WTC11 (cell line): ENCODE data around the gene MRPL20. TPM values are rescaled to one million over a fixed set of nuclear protein-coding genes. Genes with fewer than 3 reads are reported as not detected.

ENCODE experiments used
- ATAC-seq: fragments of 200-7000 bp; cut with Tn5 transposase; 2 replicates; pipeline ENCODE4 v1.10.0; 2021; ENCODE audit warnings: mild to moderate bottlenecking, moderate library complexity
- CTCF ChIA-PET: fragments of 300-600 bp; sonication (Branson Sonifier 250); formaldehyde crosslinking; loops from one replicate; lab custom pipeline; 2021; ENCODE audit warnings: antibody characterized with exemption; lab: Charles Lee
- POLR2A ChIA-PET: fragments of 350-600 bp; sonication (Branson Sonifier 250); formaldehyde crosslinking; loops from one replicate; lab custom pipeline; 2021; ENCODE audit warnings: antibody characterized with exemption; lab: Charles Lee
- DNase-seq: peaks from one replicate; pipeline ENCODE4 v3.0.0; 2021; ENCODE audit warnings: low spot score
- H3K27ac Mint-ChIP-seq: 2 replicates; pipeline ENCODE4 v1.8.0; 2021; ENCODE audit warnings: mixed read lengths
- H3K27me3 Mint-ChIP-seq: 2 replicates; pipeline ENCODE4 v1.8.0; 2021; ENCODE audit warnings: low read depth, mild to moderate bottlenecking, moderate library complexity, mixed read lengths
- H3K36me3 Mint-ChIP-seq: 2 replicates; pipeline ENCODE4 v1.8.0; 2021; ENCODE audit warnings: mixed read lengths
- H3K4me1 Mint-ChIP-seq: 2 replicates; pipeline ENCODE4 v1.8.0; 2022; ENCODE audit warnings: mixed read lengths
- H3K4me3 Mint-ChIP-seq: 2 replicates; pipeline ENCODE4 v1.8.0; 2021; ENCODE audit warnings: mild to moderate bottlenecking, moderate library complexity, mixed read lengths
- H3K9me3 Mint-ChIP-seq: 2 replicates; pipeline ENCODE4 v1.8.0; 2021; ENCODE audit warnings: mixed read lengths
- AFF4 ChIP-seq: sonication (generic); formaldehyde crosslinking; IDR thresholded peaks from 2 replicates; pipeline ENCODE4 v1.8.1; 2023; ENCODE audit warnings: mild to moderate bottlenecking, missing genetic modification reagents, borderline replicate concordance
- EMX1 ChIP-seq: fragments of 250-450 bp; sonication (Bioruptor Pico); IDR thresholded peaks from 2 replicates; pipeline ENCODE4 v1.8.0; 2021; ENCODE audit warnings: mild to moderate bottlenecking
- FOXJ3 ChIP-seq: sonication (generic); formaldehyde crosslinking; IDR thresholded peaks from 2 replicates; pipeline ENCODE4 v1.9.0; 2021; ENCODE audit warnings: missing genetic modification reagents, mild to moderate bottlenecking, borderline replicate concordance
- FOXP1 ChIP-seq: sonication (generic); formaldehyde crosslinking; IDR thresholded peaks from 2 replicates; pipeline ENCODE4 v1.8.0; 2022; ENCODE audit warnings: missing genetic modification reagents, mild to moderate bottlenecking, moderate library complexity, borderline replicate concordance
- FOXP4 ChIP-seq: sonication (generic); formaldehyde crosslinking; IDR thresholded peaks from 2 replicates; pipeline ENCODE4 v1.8.0; 2022; ENCODE audit warnings: mild to moderate bottlenecking, missing genetic modification reagents
- GTF2I ChIP-seq: fragments of 250-450 bp; sonication (Bioruptor Pico); conservative IDR thresholded peaks from 2 replicates; pipeline ENCODE4 v1.4.0; 2021; ENCODE audit warnings: mild to moderate bottlenecking
- JAZF1 ChIP-seq: fragments of 250-450 bp; sonication (Bioruptor Pico); IDR thresholded peaks from 2 replicates; pipeline ENCODE4 v1.9.0; 2021; ENCODE audit warnings: moderate library complexity, mild to moderate bottlenecking, inconsistent platforms
- RORB ChIP-seq: fragments of 250-450 bp; sonication (Bioruptor Pico); IDR thresholded peaks from 2 replicates; pipeline ENCODE4 v1.9.0; 2021; ENCODE audit warnings: mild to moderate bottlenecking
- ZMAT4 ChIP-seq: fragments of 250-450 bp; sonication (Bioruptor Pico); IDR thresholded peaks from 2 replicates; pipeline ENCODE4 v1.9.0; 2021; ENCODE audit warnings: mild to moderate bottlenecking
- ZNF138 ChIP-seq: sonication (generic); formaldehyde crosslinking; conservative IDR thresholded peaks from 2 replicates; pipeline ENCODE4 v1.8.1; 2022; ENCODE audit warnings: mild to moderate bottlenecking, moderate library complexity, missing genetic modification reagents
- ZNF512 ChIP-seq: sonication (generic); formaldehyde crosslinking; IDR thresholded peaks from 2 replicates; pipeline ENCODE4 v1.8.1; 2022; ENCODE audit warnings: missing genetic modification reagents, borderline replicate concordance
- total RNA-seq: library from RNA; stranded (reverse); gene quantifications from 3 replicates; pipeline ENCODE4 v1.2.3, GENCODE V29; 2021
- TF ChIP-seq, protein P1 (sequence below): fragments of 250-450 bp; sonication (Bioruptor Pico); IDR thresholded peaks from 2 replicates; pipeline ENCODE4 v1.9.0; 2021; ENCODE audit warnings: mild to moderate bottlenecking, borderline replicate concordance
- TF ChIP-seq, protein P2 (sequence below): fragments of 250-450 bp; sonication (Bioruptor Pico); IDR thresholded peaks from 2 replicates; pipeline ENCODE4 v1.9.0; 2021; ENCODE audit warnings: mild to moderate bottlenecking
- TF ChIP-seq, protein P3 (sequence below): fragments of 250-450 bp; sonication (Bioruptor Pico); IDR thresholded peaks from 2 replicates; pipeline ENCODE4 v2.1.2; 2022; ENCODE audit warnings: mild to moderate bottlenecking, moderate library complexity
- TF ChIP-seq, protein P4 (sequence below): sonication (generic); formaldehyde crosslinking; IDR thresholded peaks from 2 replicates; pipeline ENCODE4 v1.8.1; 2023; ENCODE audit warnings: mild to moderate bottlenecking, moderate library complexity, missing genetic modification reagents

Gene MRPL20
- total RNA-seq, 1 experiment from 2014 or later = 156 TPM

DNA sequence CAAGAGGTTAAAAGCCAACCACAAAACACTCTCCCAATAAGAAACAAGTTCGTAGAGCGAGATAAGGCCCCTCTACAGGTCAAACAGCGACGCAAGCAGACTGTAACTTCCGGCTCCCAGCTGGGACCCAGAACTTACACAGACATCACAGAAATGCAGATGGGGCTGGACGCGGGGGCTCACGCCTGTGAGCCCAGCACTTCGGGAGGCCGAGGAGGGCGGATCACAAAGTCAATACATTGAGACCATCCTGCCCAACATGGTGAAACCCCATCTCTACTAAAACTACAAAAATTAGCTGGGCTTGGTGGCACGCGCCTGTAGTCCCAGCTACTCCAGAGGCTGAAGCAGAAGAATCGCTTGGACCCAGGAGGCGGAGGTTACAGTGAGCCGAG lies 19.0 kb downstream of the MRPL20 start (continued):
- TF ChIP-seq AFF4 = no peak

- ATAC-seq = no peak
- H3K27ac Mint-ChIP-seq = no peak overlapping the region
- H3K9me3 Mint-ChIP-seq = no peaks in the 10 kb centered on the region
- POLR2A ChIA-PET = no interaction called here
- CTCF ChIA-PET = interaction anchor here (2.2 kb wide), 1 partner anchor 15 kb away, joined by 9 read pairs; no protein-coding TSS in a partner anchor
- no peak overlapping the region for H3K4me3 Mint-ChIP-seq
- H3K4me1 Mint-ChIP-seq = no peaks in the 10 kb centered on the region
- DNase-seq = no peak
- peaks cover 73% of the 10 kb centered on the region for H3K36me3 Mint-ChIP-seq
- no peaks in the 10 kb centered on the region for H3K27me3 Mint-ChIP-seq
- TF ChIP-seq EMX1 (CRISPR knock-in tag) (no peak), JAZF1 (CRISPR knock-in tag) (no peak), GTF2I (CRISPR knock-in tag) (no peak), FOXJ3 (CRISPR knock-in tag) (no peak), FOXP4 (CRISPR knock-in tag) (no peak), RORB (CRISPR knock-in tag) (no peak), ZMAT4 (no peak), FOXP1 (CRISPR knock-in tag) (no peak), ZNF138 (CRISPR knock-in tag) (no peak), ZNF512 (CRISPR knock-in tag) (no peak)
- TF ChIP-seq, protein P1, sequence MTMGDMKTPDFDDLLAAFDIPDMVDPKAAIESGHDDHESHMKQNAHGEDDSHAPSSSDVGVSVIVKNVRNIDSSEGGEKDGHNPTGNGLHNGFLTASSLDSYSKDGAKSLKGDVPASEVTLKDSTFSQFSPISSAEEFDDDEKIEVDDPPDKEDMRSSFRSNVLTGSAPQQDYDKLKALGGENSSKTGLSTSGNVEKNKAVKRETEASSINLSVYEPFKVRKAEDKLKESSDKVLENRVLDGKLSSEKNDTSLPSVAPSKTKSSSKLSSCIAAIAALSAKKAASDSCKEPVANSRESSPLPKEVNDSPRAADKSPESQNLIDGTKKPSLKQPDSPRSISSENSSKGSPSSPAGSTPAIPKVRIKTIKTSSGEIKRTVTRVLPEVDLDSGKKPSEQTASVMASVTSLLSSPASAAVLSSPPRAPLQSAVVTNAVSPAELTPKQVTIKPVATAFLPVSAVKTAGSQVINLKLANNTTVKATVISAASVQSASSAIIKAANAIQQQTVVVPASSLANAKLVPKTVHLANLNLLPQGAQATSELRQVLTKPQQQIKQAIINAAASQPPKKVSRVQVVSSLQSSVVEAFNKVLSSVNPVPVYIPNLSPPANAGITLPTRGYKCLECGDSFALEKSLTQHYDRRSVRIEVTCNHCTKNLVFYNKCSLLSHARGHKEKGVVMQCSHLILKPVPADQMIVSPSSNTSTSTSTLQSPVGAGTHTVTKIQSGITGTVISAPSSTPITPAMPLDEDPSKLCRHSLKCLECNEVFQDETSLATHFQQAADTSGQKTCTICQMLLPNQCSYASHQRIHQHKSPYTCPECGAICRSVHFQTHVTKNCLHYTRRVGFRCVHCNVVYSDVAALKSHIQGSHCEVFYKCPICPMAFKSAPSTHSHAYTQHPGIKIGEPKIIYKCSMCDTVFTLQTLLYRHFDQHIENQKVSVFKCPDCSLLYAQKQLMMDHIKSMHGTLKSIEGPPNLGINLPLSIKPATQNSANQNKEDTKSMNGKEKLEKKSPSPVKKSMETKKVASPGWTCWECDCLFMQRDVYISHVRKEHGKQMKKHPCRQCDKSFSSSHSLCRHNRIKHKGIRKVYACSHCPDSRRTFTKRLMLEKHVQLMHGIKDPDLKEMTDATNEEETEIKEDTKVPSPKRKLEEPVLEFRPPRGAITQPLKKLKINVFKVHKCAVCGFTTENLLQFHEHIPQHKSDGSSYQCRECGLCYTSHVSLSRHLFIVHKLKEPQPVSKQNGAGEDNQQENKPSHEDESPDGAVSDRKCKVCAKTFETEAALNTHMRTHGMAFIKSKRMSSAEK (CRISPR knock-in tag) = no peak
- TF ChIP-seq, protein P2, sequence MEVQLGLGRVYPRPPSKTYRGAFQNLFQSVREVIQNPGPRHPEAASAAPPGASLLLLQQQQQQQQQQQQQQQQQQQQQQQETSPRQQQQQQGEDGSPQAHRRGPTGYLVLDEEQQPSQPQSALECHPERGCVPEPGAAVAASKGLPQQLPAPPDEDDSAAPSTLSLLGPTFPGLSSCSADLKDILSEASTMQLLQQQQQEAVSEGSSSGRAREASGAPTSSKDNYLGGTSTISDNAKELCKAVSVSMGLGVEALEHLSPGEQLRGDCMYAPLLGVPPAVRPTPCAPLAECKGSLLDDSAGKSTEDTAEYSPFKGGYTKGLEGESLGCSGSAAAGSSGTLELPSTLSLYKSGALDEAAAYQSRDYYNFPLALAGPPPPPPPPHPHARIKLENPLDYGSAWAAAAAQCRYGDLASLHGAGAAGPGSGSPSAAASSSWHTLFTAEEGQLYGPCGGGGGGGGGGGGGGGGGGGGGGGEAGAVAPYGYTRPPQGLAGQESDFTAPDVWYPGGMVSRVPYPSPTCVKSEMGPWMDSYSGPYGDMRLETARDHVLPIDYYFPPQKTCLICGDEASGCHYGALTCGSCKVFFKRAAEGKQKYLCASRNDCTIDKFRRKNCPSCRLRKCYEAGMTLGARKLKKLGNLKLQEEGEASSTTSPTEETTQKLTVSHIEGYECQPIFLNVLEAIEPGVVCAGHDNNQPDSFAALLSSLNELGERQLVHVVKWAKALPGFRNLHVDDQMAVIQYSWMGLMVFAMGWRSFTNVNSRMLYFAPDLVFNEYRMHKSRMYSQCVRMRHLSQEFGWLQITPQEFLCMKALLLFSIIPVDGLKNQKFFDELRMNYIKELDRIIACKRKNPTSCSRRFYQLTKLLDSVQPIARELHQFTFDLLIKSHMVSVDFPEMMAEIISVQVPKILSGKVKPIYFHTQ (CRISPR knock-in tag) = no peak
- TF ChIP-seq, protein P3, sequence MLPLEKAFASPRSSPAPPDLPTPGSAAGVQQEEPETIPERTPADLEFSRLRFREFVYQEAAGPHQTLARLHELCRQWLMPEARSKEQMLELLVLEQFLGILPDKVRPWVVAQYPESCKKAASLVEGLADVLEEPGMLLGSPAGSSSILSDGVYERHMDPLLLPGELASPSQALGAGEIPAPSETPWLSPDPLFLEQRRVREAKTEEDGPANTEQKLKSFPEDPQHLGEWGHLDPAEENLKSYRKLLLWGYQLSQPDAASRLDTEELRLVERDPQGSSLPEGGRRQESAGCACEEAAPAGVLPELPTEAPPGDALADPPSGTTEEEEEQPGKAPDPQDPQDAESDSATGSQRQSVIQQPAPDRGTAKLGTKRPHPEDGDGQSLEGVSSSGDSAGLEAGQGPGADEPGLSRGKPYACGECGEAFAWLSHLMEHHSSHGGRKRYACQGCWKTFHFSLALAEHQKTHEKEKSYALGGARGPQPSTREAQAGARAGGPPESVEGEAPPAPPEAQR (CRISPR knock-in tag) = no peak
- TF ChIP-seq, protein P4, sequence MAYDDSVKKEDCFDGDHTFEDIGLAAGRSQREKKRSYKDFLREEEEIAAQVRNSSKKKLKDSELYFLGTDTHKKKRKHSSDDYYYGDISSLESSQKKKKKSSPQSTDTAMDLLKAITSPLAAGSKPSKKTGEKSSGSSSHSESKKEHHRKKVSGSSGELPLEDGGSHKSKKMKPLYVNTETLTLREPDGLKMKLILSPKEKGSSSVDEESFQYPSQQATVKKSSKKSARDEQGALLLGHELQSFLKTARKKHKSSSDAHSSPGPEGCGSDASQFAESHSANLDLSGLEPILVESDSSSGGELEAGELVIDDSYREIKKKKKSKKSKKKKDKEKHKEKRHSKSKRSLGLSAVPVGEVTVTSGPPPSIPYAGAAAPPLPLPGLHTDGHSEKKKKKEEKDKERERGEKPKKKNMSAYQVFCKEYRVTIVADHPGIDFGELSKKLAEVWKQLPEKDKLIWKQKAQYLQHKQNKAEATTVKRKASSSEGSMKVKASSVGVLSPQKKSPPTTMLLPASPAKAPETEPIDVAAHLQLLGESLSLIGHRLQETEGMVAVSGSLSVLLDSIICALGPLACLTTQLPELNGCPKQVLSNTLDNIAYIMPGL (CRISPR knock-in tag) = no peak
Measured at GRCh38 chr1:1387098-1388077, 19.7 kb downstream of the MRPL20 start.
